CD4-positive, alpha-beta T cell treated with Interleukin-15 for 4 hours (primary cell): ENCODE data around the gene NOP9.

Source experiments
- DNase-seq: peaks from one replicate; pipeline ENCODE4 v3.0.0-alpha.2; 2020; ENCODE audit warnings: low spot score

The NOP9 gene

DNA sequence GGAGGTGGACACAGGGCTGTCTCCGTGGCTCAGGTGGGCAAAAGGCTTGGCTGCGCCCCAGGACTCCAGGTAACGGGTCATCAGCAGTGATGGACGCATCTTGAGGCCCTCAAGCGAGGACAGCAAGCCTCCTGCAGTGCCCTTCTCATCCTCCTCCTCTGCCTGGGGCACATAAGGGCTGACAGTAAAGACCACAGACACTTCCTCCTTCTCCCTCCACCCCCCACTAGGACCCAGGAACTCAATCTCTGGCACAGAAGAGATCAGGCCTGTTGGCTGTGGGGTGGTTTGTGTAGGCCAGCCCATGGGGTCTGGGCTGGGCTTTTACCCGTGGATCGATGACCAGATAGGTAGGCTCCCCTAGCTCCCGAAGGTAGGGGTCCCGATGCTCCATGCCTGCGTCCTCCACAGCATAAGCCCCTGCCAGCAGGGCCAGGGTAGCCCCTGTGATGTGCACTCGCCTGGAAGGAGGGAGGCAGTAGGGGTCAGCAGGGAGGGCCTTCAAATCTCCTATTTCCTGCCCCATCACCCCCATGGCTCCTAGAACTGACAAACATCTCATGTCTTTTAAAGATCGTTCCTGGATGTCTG, 29.5 kb downstream of the NOP9 start:
- no peak for DNase-seq

DNA sequence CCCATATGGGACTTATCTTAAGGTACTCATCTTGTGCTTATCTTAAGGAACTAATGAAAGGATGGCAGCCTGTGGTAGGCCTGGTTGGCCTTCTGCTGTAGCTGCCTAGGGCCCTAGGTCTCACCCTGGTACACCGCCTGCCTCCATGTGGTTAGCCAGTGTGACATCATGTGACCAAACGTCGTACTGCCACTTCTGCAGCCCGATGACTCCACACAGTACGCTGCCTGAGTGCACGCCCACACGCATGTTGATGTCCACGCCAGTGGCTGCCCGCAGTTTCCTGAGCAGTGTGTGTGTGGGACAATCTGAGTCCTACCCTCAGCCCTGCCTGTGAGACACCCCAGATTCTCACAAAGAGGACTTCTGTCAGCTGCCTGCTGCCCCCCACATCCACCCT, 30.1 kb downstream of the NOP9 start:
- DNase-seq: peak; percentile 77

DNA sequence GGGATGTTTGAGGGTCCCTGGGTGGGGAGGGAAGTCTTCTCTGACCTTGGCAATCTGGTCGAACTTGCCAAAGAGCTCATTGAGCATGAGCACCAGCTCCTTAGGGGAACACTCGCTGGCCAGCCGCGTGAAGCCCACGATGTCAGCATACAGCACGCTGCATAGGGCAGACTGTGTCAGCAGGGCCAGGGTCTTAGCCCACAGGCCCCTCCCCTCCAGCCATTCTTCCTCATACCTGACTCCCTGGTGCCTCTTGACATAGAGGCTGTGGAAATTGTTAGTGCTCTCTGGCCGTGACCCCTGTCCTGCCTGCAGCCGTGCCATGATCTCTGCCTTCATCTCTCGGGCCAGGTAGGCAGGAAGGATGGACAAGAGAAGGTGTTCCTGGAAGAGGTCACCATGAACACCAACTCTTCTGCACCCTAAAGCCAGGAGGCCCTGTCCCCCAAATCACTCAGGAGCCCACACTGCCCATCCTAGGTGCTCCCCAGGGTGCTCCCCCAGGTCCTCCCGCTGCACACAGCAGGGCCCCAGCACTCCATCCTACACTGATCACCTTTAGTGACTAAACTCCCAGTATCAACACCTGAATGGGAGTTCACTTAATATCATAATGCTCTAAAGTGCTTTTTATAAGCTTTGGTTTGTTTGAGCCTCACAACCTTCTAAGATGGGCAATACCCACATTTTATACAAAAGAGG, 31.5 kb downstream of the NOP9 start:
- no peak for DNase-seq

GRCh38 chr14:24331731-24332267, 32.1 kb downstream of the NOP9 start:
- DNase-seq: no peak

DNA sequence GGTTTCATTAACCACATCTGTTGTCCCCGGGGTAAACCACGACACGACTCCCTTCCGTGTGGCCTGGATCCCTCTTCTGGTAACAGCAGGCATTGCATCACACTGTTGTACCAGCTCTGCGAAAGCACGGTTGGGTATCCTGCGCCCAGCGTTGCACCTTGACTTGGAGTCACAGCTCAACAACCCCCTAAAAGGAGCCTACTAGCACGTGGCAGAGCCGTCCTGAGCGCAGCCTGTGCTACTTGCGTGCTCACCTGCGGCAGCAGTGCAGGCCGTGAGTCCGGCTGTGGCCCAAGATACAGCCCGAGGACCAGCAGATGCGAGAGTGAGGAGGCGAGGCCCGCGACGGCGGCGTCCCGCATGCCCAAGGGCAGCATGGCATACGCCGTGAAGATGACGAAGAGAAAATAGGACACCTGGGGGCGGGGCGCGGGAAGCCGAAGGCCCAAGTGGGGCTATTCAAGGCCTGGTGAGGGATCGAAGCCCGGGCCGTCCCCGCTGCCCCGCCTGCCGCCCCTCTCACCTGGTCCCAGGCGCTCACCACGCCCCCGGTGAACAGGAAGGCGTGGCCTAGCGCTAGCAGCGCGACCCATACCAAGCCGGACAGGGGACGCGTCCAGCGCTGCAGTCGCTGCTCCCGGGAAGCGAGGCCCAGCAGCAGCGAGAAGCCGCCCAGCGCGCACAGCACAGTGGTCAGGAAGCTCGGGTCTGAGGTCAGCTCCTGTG, 32.8 kb downstream of the NOP9 start:
- DNase-seq: peak; percentile 92

GRCh38 chr14:24334431-24335291, 35.0 kb downstream of the NOP9 start, which contains the start of gene ADCY4:
Gene ADCY4 (minus strand): TSS chr14:24335071. CDS start chr14:24334652, 419 bp downstream.
- no peak for DNase-seq

GRCh38 chr14:24335461-24336171, 36.0 kb downstream of the NOP9 start:
- DNase-seq: no peak

DNA sequence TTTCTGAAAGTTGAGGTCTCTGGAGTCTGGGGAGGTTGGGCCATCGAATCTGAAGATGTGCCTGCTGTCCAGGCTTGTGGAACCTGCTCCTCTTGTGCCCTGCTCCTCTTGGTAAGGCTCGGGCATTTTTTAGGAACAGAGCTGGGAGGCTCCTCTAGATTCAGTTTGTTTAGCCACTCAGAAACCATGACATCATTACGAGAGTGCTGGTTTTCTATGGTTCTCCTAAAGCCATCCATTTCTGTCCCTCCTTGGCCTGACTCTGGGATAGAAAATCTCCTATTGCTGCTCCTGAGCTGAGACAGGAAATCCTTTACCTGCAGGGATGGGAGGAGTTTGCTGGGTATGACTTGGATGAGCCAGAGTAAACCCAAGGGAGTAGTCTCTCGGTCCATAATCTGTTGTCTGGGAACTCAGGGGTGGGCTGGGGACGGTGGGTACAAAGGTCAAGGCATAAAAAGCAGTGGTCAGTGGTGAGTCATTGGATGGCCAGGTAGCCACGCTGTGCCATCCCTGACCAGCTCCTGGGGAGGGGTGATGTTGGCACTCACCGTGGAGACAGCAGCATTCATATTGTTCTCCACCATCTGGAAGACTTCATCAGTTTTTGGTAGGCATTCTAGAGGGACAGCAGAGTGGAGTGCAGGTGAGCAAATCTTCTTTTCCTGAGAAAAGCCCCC, 37.6 kb downstream of the NOP9 start:
- no peak for DNase-seq

- DNase-seq: no peak
These were observed 38.1 kb downstream of the NOP9 start for GRCh38 chr14:24337824-24338175.

GRCh38 chr14:24338843-24339242, 39.2 kb downstream of the NOP9 start:
- no peak for DNase-seq

- peak; percentile 71 for DNase-seq
These were observed 39.9 kb downstream of the NOP9 start, which contains the start of gene RIPK3 for GRCh38 chr14:24339284-24340151. Gene RIPK3 (minus strand): TSS chr14:24339991. CDS start chr14:24339826, 165 bp downstream.

GRCh38 chr14:24340606-24341005, 41.0 kb downstream of the NOP9 start:
- no peak for DNase-seq

- DNase-seq: no peak
These were observed 43.2 kb downstream of the NOP9 start for GRCh38 chr14:24342889-24343288.

GRCh38 chr14:24343795-24344660, 44.4 kb downstream of the NOP9 start:
- DNase-seq: no peak

- no peak for DNase-seq
These were observed 47.5 kb downstream of the NOP9 start for GRCh38 chr14:24347134-24347533.

DNA sequence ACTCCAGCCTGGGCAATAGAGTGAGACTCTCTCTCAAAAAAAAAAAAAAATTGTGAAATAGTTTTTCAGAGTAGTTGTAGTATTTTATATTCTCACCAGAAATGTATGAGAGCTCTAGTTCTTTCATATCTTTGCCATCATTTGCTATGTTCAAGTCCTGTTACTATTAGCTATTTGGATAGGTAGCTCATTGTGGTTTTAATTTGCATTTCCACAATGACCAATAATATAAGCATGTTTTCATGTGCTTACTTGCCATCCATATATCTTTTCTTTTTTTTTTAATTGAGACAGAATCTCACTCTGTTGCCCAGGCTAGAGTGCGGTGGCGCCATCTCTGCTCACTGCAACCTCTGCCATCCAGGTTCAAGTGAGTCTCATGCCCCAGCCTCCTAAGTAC, 48.5 kb downstream of the NOP9 start:
- no peak for DNase-seq

DNA sequence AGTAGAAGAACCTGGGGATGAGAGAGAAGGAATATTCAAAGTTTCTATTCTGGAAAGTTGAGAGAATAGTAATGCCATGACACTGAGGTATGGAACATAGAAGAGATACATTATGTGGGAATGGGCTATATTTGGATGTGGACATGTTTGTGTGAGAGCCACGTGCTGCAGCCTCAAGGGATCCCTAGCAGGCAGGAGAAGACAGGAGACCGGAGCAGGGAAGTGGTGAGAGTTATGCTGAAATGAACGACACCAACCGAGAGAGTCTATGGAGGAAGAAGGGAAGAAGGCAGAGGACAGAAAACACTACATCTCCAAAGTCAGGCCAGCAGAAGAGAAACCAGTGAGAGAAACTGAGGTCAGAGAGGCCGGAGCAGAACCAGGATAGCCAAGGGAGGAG, 50.1 kb downstream of the NOP9 start:
- DNase-seq: no peak

GRCh38 chr14:24351517-24351916, 51.9 kb downstream of the NOP9 start:
- no peak for DNase-seq
